ENCODE measurements around the gene BANF1.

GRCh38 chr11:66048547-66049323 is 46.4 kb downstream of the BANF1 start, which contains the start of gene GAL3ST3:
- TF ChIP-seq EP300 (IDR thresholded peaks at IDR 0.05; ENCODE audit: borderline replicate concordance) (no peak), FOXM1 (IDR thresholded peaks at IDR 0.05; ENCODE audit: borderline replicate concordance, low read depth) (no peak), RAD21 (IDR thresholded peaks at IDR 0.05; ENCODE audit: low read depth) (no peak), TAF1 (IDR thresholded peaks at IDR 0.05; ENCODE audit: low read depth) (no peak), TCF12 (IDR thresholded peaks at IDR 0.05; ENCODE audit: low read depth) (no peak), ZBTB7A (IDR thresholded peaks at IDR 0.05; ENCODE audit: low read depth) (no peak)
- TF ChIP-seq, protein P1, sequence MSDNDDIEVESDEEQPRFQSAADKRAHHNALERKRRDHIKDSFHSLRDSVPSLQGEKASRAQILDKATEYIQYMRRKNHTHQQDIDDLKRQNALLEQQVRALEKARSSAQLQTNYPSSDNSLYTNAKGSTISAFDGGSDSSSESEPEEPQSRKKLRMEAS (IDR thresholded peaks at IDR 0.05): no peak
